Aorta (tissue), 4 donors: ENCODE results near the gene TMPRSS7. TPM values are rescaled to one million over a fixed set of nuclear protein-coding genes. Genes with fewer than 3 reads are reported as not detected.

Experiments used
- microRNA-seq, 2 donors: library from miRNA; unstranded; fragments of <30 nt; microRNA quantifications; one replicate each; pipeline ENCODE4 v1.2.0, GENCODE V29; 2020
- polyA plus RNA-seq, 2 donors: library from polyadenylated mRNA; stranded (reverse); fragments of 200-250 nt; gene quantifications; one replicate each; pipeline ENCODE4 v1.2.3, GENCODE V29; 2013
- total RNA-seq, 2 donors: library from RNA; stranded (reverse); fragmentation: NEBNext Ultra II Directional; extraction: Animal tissue kit (Norgen Biotek cat#: 25700); gene quantifications; one replicate each; pipeline ENCODE4 v1.2.1, GENCODE V29; 2021
- donor health status: healthy with polysubstance abuse.
- donor health status: Bipolar disorder and iron deficiency.
- donor health status: DM: no; HTN: no; CAD: no.
- donor health status: DM: yes; HTN: yes; CAD: no.

TMPRSS7 gene
- total and polyA plus RNA-seq, 4 donors = not detected

Small RNAs within 50 kb of the gene (microRNA-seq; reads per million reads assigned to microRNA genes)
- gene MIR567 = 0 reads per million in 2 donors

Other genes starting within 250 kb of the TMPRSS7 start
- 100 to 1,000 TPM; 166 to 175 TPM for gene PHLDB2, start 175.5 kb upstream of the TMPRSS7 start, total RNA-seq
- 10 to 100 TPM; 25.9 to 58.4 TPM for gene PHLDB2, start 175.5 kb upstream of the TMPRSS7 start, polyA plus RNA-seq
- 10 to 100 TPM; 14.1 to 21.6 TPM for gene ABHD10, start 55.7 kb upstream of the TMPRSS7 start, total RNA-seq
- gene ABHD10, start 55.7 kb upstream of the TMPRSS7 start, polyA plus RNA-seq = 10 to 100 TPM in 1 of 2 donors, 1 to 10 TPM in 1; 8.6 to 11.7 TPM
- not detected for gene TAGLN3, start 35.8 kb upstream of the TMPRSS7 start, total RNA-seq
- not detected for gene TAGLN3, start 35.8 kb upstream of the TMPRSS7 start, polyA plus RNA-seq
- gene C3orf52, start 51.7 kb downstream of the TMPRSS7 start, total RNA-seq = 10 to 100 TPM in 1 of 2 donors, 1 to 10 TPM in 1; 9.1 to 16.8 TPM
- 1 to 10 TPM in 1 of 2 donors, under 1 TPM in 1; 0.88 to 1.3 TPM for gene C3orf52, start 51.7 kb downstream of the TMPRSS7 start, polyA plus RNA-seq
- under 1 TPM in 1 of 2 donors, not detected in 1; 0.51 TPM for gene GCSAM, start 98.5 kb downstream of the TMPRSS7 start, total RNA-seq
- under 1 TPM in 1 of 2 donors, not detected in 1; 0.10 TPM for gene GCSAM, start 98.5 kb downstream of the TMPRSS7 start, polyA plus RNA-seq